SIG-M5 treated with dmso at 0.1 percent for 504 hours (cell line): ENCODE measurements around the gene PCDHGB7.
"Not testable (repeated sequence)": the region's sequence is repeated elsewhere in the genome, so short reads cannot be mapped to it uniquely, and the experiment has no call there.

ENCODE experiments used
- DNase-seq: peaks from one replicate; lab custom pipeline; 2025; ENCODE audit not compliant: unreplicated experiment; lab: John Stamatoyannopoulos, UW

PCDHGB7 gene

GRCh38 chr5:141422742-141423291, 5.3 kb downstream of the PCDHGB7 start:
- no peak for DNase-seq

GRCh38 chr5:141427783-141428426, 10.4 kb downstream of the PCDHGB7 start:
- DNase-seq: no peak

- peak; percentile 7 for DNase-seq
These were observed 13.0 kb downstream of the PCDHGB7 start, which contains the start of gene PCDHGA12 for GRCh38 chr5:141430332-141431113. Gene PCDHGA12, plus strand, starts transcription at chr5:141430507. Its CDS starts 253 bp downstream, at chr5:141430760.

- no peak for DNase-seq
These were observed 13.8 kb downstream of the PCDHGB7 start for GRCh38 chr5:141431286-141431685.

- DNase-seq: not testable (repeated sequence)
These were observed 14.8 kb downstream of the PCDHGB7 start for GRCh38 chr5:141432308-141432707.

DNA sequence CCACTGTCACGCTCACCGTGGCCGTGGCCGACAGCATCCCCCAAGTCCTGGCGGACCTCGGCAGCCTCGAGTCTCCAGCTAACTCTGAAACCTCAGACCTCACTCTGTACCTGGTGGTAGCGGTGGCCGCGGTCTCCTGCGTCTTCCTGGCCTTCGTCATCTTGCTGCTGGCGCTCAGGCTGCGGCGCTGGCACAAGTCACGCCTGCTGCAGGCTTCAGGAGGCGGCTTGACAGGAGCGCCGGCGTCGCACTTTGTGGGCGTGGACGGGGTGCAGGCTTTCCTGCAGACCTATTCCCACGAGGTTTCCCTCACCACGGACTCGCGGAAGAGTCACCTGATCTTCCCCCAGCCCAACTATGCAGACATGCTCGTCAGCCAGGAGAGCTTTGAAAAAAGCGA, 15.2 kb downstream of the PCDHGB7 start:
- not testable (repeated sequence) for DNase-seq

- DNase-seq: no peak
These were observed 16.5 kb downstream of the PCDHGB7 start for GRCh38 chr5:141434006-141434405.

DNA sequence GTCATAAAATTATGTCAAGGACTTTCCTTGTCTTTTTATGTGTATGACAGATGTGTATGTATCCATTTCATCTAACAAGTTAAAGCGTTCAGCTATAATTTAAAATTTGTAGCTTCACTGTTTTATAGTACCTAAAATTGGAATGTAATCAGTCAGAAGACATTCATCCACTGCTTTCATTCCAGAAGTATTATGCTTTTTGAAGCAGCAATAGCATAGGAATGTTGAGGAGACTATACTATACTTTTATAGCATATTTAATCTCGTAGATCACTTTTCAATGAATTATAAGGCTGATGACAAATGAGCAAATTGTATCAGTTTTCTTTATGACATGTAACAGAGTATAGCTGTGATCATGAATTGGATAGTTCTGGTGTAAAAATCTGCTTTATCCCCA, 19.7 kb downstream of the PCDHGB7 start:
- DNase-seq: no peak

DNA sequence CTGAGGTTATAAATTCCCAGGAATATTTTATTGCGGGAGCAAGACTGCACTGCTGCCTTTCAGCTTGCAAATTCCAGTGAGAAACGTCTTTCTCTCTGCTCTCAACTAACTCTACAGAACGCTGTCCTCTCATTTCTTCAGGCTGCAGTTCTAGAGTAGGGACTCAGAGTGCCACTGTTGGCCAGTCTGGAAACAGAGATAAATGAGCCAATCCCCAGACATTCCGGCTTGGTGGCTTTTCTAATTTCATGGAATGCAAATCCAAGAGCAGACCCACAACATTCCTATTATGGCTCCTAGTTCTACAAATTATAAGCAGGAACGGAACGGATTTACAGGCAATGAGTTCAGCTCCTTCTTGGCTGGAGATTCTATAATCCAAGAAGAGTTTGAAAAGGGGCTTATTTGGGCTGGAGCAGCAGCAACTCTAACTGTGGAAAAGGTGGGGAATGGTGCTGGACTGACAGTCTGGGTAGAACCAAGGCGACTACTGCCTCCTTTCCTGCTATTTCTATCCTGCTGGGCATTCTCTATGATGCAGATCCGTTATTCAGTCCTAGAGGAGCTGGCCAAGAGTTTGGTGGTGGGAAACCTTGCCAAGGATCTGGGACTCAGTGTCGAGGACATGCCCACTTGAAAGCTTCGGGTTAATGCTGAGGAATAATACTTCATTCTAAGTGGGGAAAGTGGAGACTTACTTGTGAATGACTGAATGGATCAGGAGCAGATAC, 22.1 kb downstream of the PCDHGB7 start:
- no peak for DNase-seq

DNA sequence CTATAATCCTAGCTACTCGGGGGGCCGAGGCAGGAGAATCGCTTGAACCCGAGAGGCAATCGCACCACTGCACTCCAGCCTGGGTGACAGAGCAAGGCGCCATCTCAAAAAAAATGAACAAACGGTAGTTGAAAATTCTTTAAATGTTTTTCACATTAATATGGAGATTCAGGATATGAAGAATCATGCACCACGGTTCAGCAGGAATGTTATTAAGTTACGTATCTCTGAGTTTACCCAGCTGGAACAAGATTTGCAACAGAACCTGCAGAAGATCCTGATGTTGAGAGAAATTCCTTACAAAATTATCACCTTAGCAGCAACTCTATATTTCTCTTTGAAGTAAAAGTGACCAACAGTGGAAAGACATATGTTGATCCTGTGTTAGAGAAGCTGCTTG, 22.9 kb downstream of the PCDHGB7 start:
- no peak for DNase-seq

GRCh38 chr5:141441571-141442170, 24.2 kb downstream of the PCDHGB7 start:
- DNase-seq: no peak

DNA sequence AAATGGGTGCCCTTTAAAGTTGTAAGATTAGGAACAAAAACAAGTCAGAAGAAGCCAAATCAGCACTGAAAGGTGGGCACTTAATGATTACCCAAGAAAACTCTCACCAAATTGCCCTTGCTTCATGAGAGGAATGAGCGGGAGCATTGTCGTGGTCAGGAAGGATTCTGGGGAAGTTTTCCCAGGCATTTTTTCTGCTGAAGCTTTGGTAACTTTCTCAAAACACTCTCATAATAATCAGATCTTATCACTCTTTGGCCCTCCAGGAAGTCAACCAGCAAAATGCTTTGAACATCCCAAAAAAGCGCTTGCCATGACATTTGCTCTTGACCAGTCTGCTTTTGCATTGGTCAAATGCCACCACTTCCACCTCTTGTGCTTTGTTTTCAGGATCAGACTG, 47.9 kb downstream of the PCDHGB7 start:
- DNase-seq: no peak
